HAP-1 (cell line): ENCODE results near the gene LCNL1.

ENCODE experiments used
- DNase-seq, 2 experiments: peaks; one replicate each; pipeline ENCODE4 v3.0.0-alpha.2; 2016 to 2020; ENCODE audit warnings: low spot score in 2 of 2
- H3K27me3 ChIP-seq: fragments of 250-450 bp; sonication (Bioruptor Pico); 2 replicates; pipeline ENCODE4 v1.5.1; 2020; ENCODE audit warnings: low read depth, mild to moderate bottlenecking, moderate library complexity
- H3K36me3 ChIP-seq: fragments of 250-450 bp; sonication (Bioruptor Pico); replicated peaks from 2 replicates; pipeline ENCODE4 v1.5.1; 2020; ENCODE audit warnings: mild to moderate bottlenecking
- H3K4me1 ChIP-seq: fragments of 250-450 bp; sonication (Bioruptor Pico); 2 replicates; pipeline ENCODE4 v1.5.1; 2020; ENCODE audit warnings: mild to moderate bottlenecking
- H3K4me3 ChIP-seq: fragments of 250-450 bp; sonication (Bioruptor Pico); 2 replicates; pipeline ENCODE4 v1.5.1; 2020; ENCODE audit warnings: mild to moderate bottlenecking, moderate library complexity
- H3K9me3 ChIP-seq: fragments of 250-450 bp; sonication (Bioruptor Pico); 2 replicates; pipeline ENCODE4 v1.5.1; 2020; ENCODE audit warnings: mild to moderate bottlenecking, moderate library complexity
- in situ Hi-C: fragments of 300-500 bp; cut with MboI; formaldehyde crosslinking; loops from 3 replicates; pipeline ENCODE4 v1.14.3; 2020; ENCODE audit warnings: low sequenced_read_pairs, inconsistent platforms, mixed read lengths

The LCNL1 gene

DNA sequence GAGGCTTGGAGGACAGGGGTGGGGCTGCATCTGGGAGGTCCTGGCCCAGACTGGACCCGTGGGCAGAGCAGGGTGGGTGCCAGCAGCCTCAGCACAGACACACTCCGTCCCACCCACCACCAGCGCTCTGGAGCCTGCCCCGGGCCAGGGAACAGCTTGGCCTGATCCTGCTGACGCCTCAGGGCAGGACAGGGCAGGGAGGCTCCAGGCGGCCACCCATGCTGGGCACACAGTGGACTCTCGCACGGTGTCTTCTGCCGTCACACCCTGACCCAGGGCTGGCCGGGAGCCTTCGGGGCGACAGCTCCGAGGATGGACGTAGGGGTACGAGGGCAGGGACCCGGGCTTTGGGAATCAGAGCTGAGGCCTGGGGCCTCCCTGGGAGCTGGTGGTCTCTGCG, 13.6 kb upstream of the LCNL1 start:
- in situ Hi-C loops: no loop called here
- no peaks in the 10 kb centered on the region for H3K36me3 ChIP-seq
- H3K4me3 ChIP-seq: no peak overlapping the region
- no peaks in the 10 kb centered on the region for H3K27me3 ChIP-seq
- no peaks in the 10 kb centered on the region for H3K9me3 ChIP-seq
- H3K4me1 ChIP-seq: peaks cover 8% of the 10 kb centered on the region
- no peak for DNase-seq

DNA sequence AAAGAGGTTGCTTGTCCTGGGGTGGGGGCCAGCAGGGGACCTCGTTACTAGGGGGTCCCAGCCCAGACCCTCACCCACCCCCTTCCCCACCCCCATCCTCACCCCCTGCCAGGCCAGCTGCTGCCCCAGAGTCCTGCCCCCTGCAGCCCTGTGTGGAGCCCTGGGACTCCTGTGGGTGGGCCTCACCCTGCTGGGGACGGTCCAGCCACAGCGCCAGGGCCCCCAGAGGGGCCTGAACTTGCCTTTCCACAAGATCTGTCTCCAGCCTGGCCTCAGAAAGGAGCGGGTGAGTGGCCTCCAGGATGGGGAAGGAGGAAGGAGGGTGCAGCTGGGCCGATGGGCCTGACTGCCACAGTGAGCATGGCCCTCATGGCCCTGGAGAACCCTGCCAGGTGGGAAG, 13.0 kb upstream of the LCNL1 start:
- Histone ChIP-seq H3K9me3 (no peaks in the 10 kb centered on the region), H3K36me3 (no peaks in the 10 kb centered on the region), H3K4me1 (peaks cover 8% of the 10 kb centered on the region), H3K4me3 (no peak overlapping the region), H3K27me3 (no peaks in the 10 kb centered on the region)
- in situ Hi-C loops: no loop called here
- no peak for DNase-seq

DNA sequence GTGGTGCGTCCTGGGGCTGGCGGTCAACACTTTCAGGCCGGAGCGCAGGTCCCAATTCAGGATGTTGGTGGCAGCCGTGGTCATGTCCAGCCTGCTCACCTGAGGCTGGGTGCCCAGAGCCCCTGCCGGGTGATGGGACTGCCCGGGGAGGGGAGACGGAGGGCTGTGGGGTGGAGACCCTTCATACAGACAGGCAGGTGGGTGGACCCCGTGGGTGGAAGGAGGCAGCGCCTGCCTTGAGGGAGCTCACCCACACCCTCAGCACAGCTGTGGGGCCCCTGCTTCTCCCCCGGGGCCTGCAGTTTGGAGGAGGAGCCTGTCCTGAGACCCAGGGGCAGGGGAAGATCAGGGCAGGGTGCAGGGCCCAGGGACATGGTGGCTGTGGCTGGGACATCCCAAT, 12.4 kb upstream of the LCNL1 start:
- no peak overlapping the region for H3K4me3 ChIP-seq
- in situ Hi-C loops: no loop called here
- no peaks in the 10 kb centered on the region for H3K9me3 ChIP-seq
- no peaks in the 10 kb centered on the region for H3K36me3 ChIP-seq
- peaks cover 8% of the 10 kb centered on the region for H3K4me1 ChIP-seq
- H3K27me3 ChIP-seq: no peaks in the 10 kb centered on the region
- DNase-seq: no peak

DNA sequence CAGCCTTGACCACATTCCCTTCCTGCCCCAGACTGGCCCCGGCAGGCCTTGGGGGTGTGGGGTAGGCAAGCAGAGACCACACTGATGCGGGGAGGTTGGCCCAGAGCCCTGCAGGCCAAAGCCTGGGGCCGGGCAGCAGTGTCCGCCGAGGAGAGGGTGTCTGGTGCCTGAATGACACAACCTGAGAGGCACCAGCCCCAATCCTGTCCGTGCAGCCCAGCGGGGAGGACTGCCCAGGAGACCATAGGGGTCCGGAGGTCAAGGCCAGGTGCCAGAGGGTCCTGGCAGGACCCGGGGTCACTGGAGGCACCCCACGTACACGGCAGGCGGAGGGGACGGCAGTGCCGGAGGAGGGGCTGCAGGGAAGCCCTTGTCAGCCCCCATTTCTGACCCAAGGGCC, 11.0 kb upstream of the LCNL1 start:
- Histone ChIP-seq H3K4me1 (no peaks in the 10 kb centered on the region), H3K36me3 (no peaks in the 10 kb centered on the region), H3K4me3 (no peak overlapping the region), H3K9me3 (no peaks in the 10 kb centered on the region), H3K27me3 (no peaks in the 10 kb centered on the region)
- in situ Hi-C loops: no loop called here
- no peak for DNase-seq

DNA sequence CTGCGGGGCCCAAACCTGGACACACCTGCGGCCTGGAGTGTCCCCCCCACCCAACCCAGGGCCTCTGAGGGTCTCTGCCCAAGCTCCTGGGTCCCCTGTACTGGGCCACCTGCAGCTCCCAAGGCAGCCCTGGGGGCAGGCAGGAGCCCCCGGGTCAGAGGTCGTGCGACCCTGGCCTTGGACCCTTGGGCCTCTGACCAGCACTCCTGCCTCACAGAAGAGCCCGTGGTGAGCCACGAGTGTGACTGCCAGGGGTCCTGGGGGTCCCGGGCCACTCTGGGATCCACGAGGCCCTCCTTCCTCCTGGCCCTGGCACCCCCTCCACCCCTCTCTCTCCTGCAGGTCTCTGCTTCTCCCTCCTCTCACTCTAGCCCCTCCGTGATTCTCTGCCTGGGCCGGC, 10.5 kb upstream of the LCNL1 start:
- H3K9me3 ChIP-seq: no peaks in the 10 kb centered on the region
- no peaks in the 10 kb centered on the region for H3K36me3 ChIP-seq
- H3K27me3 ChIP-seq: no peaks in the 10 kb centered on the region
- DNase-seq: no peak
- in situ Hi-C loops: no loop called here
- no peak overlapping the region for H3K4me3 ChIP-seq
- no peaks in the 10 kb centered on the region for H3K4me1 ChIP-seq

DNA sequence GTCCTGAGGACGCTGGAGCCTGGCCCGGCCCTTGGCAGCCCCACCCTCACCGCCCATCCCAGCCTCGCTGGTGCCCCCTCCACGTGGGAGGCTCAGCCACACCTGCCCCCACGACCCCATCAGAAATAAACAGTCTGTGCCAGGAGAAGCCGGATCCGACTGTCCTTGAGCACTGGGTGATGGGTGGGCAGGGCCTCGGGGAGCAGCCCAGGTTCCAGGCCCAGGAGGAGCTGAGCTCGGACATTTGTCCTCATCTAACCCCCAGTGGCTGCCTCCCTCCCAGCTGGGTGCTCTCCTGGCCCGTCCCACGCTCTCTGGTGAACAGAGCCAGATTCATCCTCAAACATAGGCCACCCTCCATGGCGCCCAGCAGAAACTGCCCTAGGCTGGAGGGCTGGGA, 10.1 kb upstream of the LCNL1 start:
- in situ Hi-C loops: no loop called here
- no peaks in the 10 kb centered on the region for H3K4me1 ChIP-seq
- no peaks in the 10 kb centered on the region for H3K36me3 ChIP-seq

DNA sequence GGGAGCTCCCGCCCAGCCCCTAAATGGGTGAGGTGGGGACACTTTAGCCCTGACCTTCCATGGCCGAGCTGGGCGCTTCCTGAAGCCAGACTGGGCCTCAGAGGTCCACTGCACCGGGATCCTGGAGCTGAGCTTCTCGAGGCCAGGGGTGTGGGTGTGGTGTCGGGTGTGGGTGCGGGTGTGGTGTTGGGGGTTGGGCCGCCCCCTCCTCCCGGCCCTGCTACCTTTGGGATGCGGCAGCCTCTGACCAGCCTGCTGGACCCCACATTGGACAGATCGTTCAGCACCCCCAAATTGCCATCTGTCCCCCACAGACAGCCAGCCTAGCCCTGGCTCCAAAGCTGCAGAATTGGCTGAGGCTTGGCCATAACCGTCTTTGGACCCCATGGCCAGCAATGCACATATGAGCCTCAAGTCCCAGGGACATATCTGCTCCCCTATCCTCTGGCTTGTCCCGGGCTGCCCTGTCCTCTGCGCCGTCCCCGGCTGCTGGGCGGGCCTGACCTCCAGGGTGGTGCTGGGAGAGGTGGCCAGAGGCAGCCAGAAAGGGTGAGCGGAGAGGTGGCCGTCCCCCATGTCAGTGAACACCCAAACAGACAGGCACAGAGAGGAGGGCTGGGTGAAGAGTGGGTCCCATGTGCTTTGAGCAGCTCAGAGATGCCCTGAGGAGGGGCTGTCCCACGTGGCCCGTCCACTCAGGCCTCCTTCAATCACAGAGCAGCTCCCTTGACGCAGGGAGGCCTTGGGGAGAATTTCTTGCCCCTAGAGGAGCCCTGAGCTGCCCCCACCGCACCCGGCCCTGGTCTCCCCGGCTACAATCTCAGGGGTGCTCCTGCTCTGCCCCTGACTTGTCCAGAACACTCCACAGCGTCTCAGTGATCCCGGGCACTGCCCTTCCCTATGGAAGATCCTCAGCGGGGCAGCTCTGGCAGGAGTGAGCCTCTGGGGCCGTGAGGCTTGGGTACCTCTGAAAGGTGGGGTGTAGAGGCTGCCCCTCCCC, 8.9 kb upstream of the LCNL1 start:
- H3K36me3 ChIP-seq: no peaks in the 10 kb centered on the region
- no peaks in the 10 kb centered on the region for H3K4me1 ChIP-seq
- no peaks in the 10 kb centered on the region; the same call in 1 of the 2 replicates for H3K27me3 ChIP-seq
- no peak overlapping the region for H3K4me3 ChIP-seq
- H3K9me3 ChIP-seq: no peaks in the 10 kb centered on the region
- no peak for DNase-seq
- in situ Hi-C loops: no loop called here

More for the DNA sequence above, 10.1 kb upstream of the LCNL1 start:
- no peaks in the 10 kb centered on the region; the same call in 1 of the 2 replicates for H3K27me3 ChIP-seq
- no peak overlapping the region for H3K4me3 ChIP-seq
- H3K9me3 ChIP-seq: no peaks in the 10 kb centered on the region
- no peak for DNase-seq

DNA sequence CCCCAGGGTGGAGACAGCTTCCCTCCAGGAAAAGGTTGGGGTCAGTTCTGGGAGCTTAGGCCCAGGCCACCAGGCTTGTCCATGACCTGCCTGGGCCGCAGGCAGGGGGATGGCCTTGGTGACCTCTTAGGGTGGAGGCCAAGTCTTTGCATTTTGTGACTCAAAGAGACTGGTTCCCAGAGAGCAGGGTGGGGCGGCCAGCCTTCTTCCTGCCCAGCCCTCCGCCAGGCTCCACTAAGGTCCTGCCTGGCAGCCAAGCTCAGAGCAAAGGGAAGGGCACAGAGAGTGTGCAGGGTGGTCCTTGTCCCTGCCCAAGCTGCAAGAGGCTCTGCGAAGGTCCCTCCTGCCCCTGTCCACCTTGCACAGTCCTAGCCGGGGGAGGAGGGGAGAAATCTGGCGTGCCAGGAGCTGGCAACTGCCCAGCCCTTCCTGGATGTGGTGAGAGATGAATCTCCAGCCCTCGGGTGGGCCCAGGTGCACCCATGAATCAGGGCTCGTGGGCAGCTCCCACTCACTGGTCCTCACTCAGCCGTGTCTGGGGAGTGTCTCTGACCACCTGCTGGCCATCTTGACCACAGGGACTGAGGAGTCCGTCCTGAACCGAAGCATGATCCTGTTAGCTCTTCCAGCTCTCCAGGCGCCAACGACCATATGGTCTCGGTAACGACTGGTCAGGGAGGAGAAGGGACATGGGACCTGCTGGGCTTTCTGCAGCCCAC, 7.8 kb upstream of the LCNL1 start:
- no peaks in the 10 kb centered on the region for H3K36me3 ChIP-seq
- H3K4me3 ChIP-seq: no peak overlapping the region
- no peaks in the 10 kb centered on the region for H3K4me1 ChIP-seq
- no peak for DNase-seq
- in situ Hi-C loops: no loop called here
- H3K9me3 ChIP-seq: no peaks in the 10 kb centered on the region
- H3K27me3 ChIP-seq: no peaks in the 10 kb centered on the region; the same call in 1 of the 2 replicates

DNA sequence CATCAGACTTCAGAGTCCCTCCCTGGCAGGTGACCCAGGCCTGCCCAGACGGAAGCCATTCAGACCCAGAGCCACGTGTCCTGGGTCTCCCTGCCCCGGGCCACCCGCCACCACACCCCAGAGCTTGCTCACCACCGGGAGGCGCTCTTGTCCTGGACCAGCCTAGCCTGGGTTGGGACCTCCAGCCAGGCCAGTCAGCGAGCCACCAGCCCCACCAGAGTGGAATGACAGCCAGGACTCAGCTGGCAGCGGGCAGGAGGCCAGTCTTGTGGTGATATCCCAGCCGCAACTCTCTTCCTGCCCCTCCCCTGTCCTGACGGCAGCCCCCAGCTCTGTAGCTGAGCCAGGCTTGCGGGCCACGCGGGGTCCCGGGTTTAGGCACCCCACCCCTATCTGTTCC, 7.1 kb upstream of the LCNL1 start:
- Histone ChIP-seq H3K36me3 (no peaks in the 10 kb centered on the region), H3K4me3 (no peak overlapping the region), H3K4me1 (no peaks in the 10 kb centered on the region), H3K27me3 (no peaks in the 10 kb centered on the region; the same call in 1 of the 2 replicates), H3K9me3 (no peaks in the 10 kb centered on the region)
- DNase-seq: peak in 1 of 2 experiments; percentile 68
- in situ Hi-C loops: no loop called here

DNA sequence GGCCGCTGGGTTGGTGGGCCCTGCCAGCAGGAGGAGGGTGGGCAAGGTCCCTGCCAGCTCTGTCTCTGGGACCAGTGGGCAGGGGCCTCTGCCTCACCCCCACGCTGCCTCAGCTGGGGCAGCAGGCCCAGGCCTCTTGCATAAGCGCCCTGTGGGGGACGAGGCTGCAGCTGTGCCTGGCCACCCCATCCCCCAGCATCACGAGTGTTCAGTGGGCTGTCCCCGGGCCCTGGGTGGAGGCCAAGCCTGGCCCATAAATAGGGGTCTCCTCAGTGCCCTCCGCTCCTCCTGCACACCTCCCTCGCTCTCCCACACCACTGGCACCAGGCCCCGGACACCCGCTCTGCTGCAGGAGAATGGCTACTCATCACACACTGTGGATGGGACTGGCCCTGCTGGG, 5.6 kb upstream of the LCNL1 start, which contains the start of gene PTGDS:
PTGDS (plus strand) TSS at position 282 of the 400 bp plus-strand sequence; CDS start at position 357, 75 bp downstream.
- Histone ChIP-seq H3K9me3 (no peaks in the 10 kb centered on the region), H3K27me3 (no peaks in the 10 kb centered on the region; the same call in 1 of the 2 replicates), H3K4me1 (no peaks in the 10 kb centered on the region), H3K36me3 (no peaks in the 10 kb centered on the region), H3K4me3 (no peak within 1 kb of the TSS)
- no peak for DNase-seq
- in situ Hi-C loops: no loop called here

DNA sequence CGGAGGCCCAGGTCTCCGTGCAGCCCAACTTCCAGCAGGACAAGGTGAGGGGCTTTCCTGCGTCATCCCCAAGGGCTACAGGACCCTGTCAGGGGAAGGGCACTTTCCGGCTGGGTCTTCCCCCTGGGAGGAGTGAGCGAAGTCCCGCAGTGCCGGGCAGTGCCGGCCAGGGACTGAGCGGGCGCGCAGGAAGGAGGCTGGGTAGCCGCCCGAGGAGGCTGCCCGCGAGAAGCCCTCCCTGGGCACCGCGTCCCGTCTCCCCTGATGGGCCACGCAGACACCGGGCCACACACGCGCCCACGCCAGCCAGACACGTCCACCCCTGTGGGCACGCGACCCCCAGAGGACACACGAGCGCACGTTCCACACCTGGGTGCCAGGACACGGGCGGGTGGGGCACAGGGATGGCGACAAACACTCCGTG, 5.1 kb upstream of the LCNL1 start:
- no peak overlapping the region for H3K4me3 ChIP-seq
- no peak for DNase-seq
- H3K9me3 ChIP-seq: no peaks in the 10 kb centered on the region
- no peaks in the 10 kb centered on the region for H3K4me1 ChIP-seq
- in situ Hi-C loops: no loop called here
- H3K36me3 ChIP-seq: no peaks in the 10 kb centered on the region
- no peaks in the 10 kb centered on the region; the same call in 1 of the 2 replicates for H3K27me3 ChIP-seq

DNA sequence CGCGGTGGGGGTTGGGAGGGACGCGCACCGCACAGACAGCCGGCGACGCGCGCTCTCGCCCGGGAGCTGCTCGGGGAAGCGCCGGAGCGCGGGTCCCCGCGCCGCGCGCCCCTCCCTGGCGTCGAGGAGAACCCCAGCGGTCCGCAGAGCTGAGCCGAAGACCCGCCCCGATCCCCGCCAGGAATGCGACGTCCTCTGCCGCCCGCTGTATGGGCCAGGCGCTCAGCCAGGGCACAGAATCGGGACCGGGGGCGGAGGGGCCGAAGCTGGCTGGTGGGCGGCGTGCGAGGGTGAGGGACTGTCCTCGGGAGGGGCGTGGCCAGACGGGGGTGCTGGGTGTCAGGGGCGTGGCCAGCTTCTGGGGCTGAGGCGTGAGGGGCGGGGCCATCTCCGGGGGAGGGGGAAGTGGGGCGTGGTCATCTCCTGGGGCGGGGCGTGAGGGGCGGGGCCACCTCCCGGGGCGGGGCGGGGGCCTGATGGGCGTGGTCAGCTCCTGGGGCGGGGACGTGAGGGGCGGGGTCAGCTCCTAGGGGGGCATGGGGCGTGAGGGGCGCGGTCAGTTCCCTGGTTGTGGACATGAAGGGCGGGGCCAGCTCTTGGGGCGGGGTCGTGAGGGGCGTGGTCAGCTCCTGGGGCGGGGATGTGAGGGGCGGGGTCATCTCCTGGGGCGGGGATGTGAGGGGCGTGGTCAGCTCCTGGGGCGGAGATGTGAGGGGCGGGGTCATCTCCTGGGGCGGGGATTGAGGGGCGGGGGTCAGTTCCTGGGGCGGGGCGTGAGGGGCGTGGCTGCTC, 4.5 kb upstream of the LCNL1 start:
- no peaks in the 10 kb centered on the region for H3K9me3 ChIP-seq
- in situ Hi-C loops: no loop called here
- no peak overlapping the region for H3K4me3 ChIP-seq
- H3K36me3 ChIP-seq: no peaks in the 10 kb centered on the region
- peak in 1 of 2 experiments; percentile 84 for DNase-seq
- no peaks in the 10 kb centered on the region; the same call in 1 of the 2 replicates for H3K27me3 ChIP-seq
- H3K4me1 ChIP-seq: no peaks in the 10 kb centered on the region

DNA sequence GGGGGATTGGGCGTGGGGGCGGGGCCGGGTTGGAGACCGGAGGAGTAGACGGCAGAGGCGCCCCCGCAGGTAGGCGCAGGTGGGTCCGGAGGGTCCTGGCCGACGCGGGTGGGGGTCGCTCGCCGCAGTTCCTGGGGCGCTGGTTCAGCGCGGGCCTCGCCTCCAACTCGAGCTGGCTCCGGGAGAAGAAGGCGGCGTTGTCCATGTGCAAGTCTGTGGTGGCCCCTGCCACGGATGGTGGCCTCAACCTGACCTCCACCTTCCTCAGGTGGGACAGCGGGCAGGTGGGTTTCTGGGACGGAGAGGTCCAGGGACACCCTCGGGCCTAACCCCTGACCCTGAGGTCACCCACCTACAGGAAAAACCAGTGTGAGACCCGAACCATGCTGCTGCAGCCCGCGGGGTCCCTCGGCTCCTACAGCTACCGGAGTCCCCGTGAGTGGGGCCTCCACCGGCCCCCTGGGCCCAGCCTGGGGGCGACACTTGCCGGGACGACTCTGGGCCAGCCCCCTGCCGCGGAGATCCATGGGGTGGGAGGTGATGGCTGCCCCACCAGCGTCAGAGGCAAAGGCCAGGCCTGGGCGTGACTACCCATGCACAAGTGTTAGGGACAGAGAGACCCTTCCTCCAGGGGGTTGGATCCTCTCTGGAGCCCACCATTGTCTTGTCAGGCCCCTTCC, 3.8 kb upstream of the LCNL1 start:
- in situ Hi-C loops: no loop called here
- DNase-seq: no peak
- Histone ChIP-seq H3K27me3 (no peaks in the 10 kb centered on the region; the same call in 1 of the 2 replicates), H3K36me3 (no peaks in the 10 kb centered on the region), H3K9me3 (no peaks in the 10 kb centered on the region), H3K4me3 (no peak overlapping the region), H3K4me1 (no peaks in the 10 kb centered on the region)
